DOHH2 (cell line): ENCODE measurements around the gene STK36.

ENCODE experiments used
- CTCF ChIP-seq: fragments of 200-600 bp; sonication (generic); IDR thresholded peaks from one replicate; pipeline ENCODE4 v1.5.1; 2014; ENCODE audit warnings: antibody characterized with exemption, mild to moderate bottlenecking, low read depth, low read length; ENCODE audit not compliant: poor library complexity, severe bottlenecking
- EZH2phosphoT487 ChIP-seq: fragments of 200-600 bp; sonication (generic); IDR thresholded peaks from 2 replicates; pipeline ENCODE4 v1.6.1; 2017; ENCODE audit warnings: borderline replicate concordance, mild to moderate bottlenecking, antibody characterized with exemption, low read length, moderate library complexity, mixed read lengths

- TF ChIP-seq CTCF: no peak
- TF ChIP-seq EZH2phosphoT487: no peak
Measured at GRCh38 chr2:218644721-218645120, 27.2 kb upstream of the STK36 start.
